HG03175 (cell line): ENCODE data around the gene MLKL.
"Not testable (repeated sequence)": the region's sequence is repeated elsewhere in the genome, so short reads cannot be mapped to it uniquely, and the experiment has no call there.

Experiments used
- ATAC-seq: cut with Tn5 transposase; IDR thresholded peaks from one replicate; pipeline ENCODE4 v1.9.1; 2021; ENCODE audit warnings: mild to moderate bottlenecking, moderate library complexity; ENCODE audit not compliant: unreplicated experiment

The MLKL gene

DNA sequence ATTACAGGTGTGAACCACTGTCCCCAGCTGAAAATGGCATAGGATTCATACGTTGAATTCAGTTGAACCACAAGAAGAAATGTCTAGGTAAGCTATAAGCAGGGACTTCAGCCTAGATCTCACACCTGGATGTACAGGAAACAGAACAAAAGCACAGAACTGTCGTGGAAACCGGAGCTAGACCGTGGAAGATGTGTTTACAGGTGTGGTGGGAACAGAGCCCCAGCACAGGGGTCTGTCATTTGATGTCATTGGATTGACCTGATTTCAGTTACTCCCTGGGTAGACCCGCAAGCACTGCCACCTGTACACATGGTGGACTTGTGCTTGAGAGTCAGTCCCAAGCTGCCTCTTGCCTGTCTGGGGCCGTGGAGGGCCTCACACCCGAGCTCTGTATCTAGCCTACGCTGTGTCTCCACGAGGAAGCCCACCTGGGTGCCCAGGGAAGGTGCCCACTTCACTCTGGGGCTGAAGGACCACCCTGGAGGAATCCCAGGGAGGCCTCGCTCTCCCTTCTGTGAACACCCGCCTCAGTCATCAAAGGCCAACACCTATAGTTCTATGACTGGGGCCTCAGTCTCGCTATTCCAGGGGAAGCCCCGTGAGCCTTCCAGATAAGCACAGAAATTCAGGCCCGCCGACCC lies 32.2 kb upstream of the MLKL start:
- no peak for ATAC-seq

- no peak for ATAC-seq
Measured at GRCh38 chr16:74731853-74732477, 31.3 kb upstream of the MLKL start.

DNA sequence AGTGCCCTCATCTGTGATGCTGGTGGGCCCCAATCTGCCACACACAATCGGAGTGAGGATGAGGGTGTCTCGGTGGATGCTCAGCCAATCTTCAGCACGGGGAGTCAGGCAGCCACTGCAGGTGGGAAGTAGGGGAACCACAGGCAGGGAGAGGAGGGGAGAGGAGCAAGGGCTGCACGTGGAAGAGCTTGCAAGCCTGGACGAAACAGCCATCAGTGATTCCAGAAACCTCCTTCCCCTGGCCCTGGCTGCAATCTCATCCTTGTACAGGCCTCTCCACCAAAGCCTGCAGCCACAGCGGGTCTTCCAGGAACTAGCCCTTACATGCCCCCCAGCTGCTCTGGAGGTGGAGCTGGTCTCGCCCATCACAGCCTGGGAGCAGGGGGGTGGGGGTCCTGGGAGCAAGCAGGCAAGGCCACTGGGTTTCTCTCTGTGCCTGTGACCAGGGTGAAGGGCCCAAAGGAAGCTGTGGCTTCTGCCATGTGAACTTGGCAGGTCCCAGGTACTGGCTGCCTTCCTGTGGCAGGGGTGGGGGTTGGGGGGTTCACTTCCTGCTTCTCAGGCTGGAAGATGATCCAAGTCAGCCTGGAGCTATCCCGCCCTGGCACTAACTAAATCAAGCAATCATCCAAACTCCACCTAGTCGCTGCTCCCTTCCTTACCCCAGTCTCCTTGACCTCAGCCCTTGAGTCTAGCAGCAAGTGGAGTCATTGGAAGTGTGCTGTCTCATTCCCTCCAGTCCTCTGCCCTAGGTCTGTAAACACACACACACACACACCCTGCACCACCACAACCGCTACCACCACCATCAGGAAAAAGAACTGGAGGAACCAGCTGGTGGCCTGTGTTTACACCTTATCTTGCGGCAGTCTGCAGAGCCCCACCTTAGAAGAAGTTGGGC lies 29.4 kb upstream of the MLKL start:
- no peak for ATAC-seq

DNA sequence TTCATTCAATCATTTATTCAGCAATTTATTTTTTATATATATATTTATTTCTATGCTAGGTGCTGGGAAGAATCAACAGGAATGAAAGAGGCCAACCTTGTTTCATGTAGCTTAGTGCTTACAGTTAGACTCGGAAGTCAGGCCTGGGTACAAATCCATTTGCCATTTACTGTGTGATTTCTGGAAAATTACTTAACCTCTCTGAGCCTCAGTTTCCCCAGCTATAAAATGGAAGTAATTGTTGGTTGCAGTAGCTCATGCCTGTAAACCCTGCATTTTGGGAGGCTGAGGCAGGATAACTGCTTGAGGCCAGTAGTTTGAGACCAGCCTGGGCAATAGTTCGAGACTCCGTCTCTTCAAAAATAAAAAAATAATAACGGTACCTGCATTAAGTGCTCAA lies 27.2 kb upstream of the MLKL start:
- ATAC-seq: no peak

DNA sequence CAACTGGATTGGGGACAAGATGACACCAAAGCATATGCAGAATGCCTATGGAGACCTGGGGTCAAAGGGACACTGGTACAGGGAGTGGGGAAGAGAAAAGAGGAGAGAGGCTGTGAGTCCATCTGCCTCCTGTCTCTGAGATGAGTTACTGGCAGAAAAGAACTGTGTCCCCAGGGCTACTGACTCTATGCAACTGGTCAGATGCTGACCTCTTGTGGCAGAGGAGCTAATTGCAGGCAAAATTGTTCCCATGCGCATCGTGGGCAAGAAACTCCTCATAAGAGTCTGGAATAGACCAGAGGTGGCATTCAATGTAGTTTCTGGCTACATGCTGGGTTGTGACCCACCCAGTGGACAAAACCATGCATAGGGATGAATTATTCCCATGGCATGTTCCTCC lies 26.1 kb upstream of the MLKL start:
- no peak for ATAC-seq

GRCh38 chr16:74725651-74726455 lies 25.2 kb upstream of the MLKL start:
- ATAC-seq: no peak

DNA sequence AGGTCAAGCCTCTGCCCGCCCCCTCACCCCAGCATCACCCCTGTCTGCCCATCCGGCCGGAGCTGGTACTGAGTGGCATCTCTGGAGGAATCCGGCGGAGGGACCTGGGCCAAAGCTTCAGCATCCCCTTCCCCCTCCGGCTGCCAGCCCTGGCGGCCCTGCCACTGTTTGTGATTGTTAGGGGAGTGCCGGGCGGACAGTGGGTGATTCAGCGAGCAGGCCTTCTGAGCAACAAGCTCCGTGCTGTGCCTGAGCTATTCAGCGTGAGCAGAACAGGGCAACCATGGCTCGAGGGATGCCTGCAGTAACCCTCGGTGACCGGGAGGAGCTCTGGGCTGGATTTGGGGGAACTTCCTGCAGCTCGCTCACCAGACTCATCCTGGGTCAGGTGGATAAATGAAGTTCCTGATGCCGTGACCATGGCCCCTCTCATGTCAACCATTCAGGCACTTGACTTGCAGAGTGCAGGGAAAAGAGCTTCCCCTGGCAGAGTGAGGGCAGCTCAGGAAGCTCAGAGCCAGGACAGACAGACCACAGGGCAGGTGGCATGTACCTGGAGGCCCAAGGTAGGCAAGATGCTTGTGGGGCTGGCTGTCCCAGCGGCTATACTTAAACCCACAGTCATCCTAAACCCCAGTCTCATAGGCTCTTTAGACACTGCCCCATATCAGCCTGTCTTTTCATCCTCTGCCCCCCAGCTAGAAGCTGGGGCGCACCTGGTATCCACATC lies 24.3 kb upstream of the MLKL start:
- no peak for ATAC-seq

- no peak for ATAC-seq
Measured at GRCh38 chr16:74723256-74723655, 22.6 kb upstream of the MLKL start.

- not testable (repeated sequence) for ATAC-seq
Measured at GRCh38 chr16:74722156-74722555, 21.5 kb upstream of the MLKL start.

- no peak for ATAC-seq
Measured at GRCh38 chr16:74721716-74722115, 21.1 kb upstream of the MLKL start.

- ATAC-seq: no peak
Measured at GRCh38 chr16:74720579-74720978, 19.9 kb upstream of the MLKL start.

- no peak for ATAC-seq
Measured at GRCh38 chr16:74718741-74719610, 18.3 kb upstream of the MLKL start.

DNA sequence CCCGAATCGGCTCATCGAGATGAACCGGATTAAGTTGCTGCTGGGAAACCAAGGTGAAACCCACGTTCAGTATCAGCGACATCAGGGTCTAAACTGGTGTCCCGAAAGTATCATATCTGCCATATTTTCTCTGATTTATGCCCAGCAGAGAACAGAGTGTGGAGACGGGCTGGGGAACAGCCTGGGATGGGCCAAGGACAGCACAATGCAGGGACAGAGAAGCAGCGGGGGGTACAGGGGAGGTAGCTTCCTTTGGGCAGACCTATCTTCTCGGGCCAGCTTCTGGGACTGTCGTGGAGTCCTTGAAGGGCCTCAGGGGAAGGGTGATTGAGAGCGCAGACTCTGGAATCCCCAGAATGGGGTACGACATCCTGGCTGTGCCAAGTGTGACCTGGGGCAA lies 17.5 kb upstream of the MLKL start:
- no peak for ATAC-seq

- no peak for ATAC-seq
Measured at GRCh38 chr16:74717367-74717766, 16.7 kb upstream of the MLKL start.

GRCh38 chr16:74716355-74716754 lies 15.7 kb upstream of the MLKL start:
- ATAC-seq: no peak

GRCh38 chr16:74713876-74714275 lies 13.2 kb upstream of the MLKL start:
- ATAC-seq: no peak

- no peak for ATAC-seq
Measured at GRCh38 chr16:74713325-74713724, 12.7 kb upstream of the MLKL start.

- ATAC-seq: no peak
Measured at GRCh38 chr16:74711938-74712337, 11.3 kb upstream of the MLKL start.

DNA sequence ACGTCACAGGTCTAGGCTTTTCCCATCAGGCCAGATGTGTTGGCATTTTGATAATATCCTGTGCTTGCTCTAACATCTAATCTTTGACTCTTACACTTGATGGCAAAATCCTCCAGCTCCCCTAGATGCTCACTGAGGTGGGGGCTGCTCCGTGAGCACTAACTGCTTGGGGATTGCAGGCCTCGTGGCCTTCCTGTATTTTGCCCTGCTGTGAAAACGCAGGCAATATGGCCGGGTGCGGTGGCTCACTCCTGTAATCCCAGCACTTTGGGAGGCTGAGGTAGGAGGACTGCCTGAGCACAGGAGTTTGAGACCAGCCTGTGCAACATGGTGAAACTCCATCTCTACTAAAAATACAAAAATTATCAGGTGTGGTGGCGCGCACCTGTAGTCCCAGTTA lies 9.7 kb upstream of the MLKL start:
- ATAC-seq: no peak
